H9 (cell line): ENCODE data around the gene ITGB7. TPM values are rescaled to one million over a fixed set of nuclear protein-coding genes. Genes with fewer than 3 reads are reported as not detected.
A peak's percentile ranks its signal among the peaks of the same experiment; 100 is the strongest.

Experiments
- DNase-seq: peaks from one replicate; pipeline ENCODE4 v3.0.0-alpha.2; 2017
- H2AFZ ChIP-seq: one replicate; pipeline ENCODE4 v1.6.1; 2013; ENCODE audit warnings: mild to moderate bottlenecking, low read length, control low read depth, moderate library complexity
- H2AK5ac ChIP-seq: 2 replicates; pipeline ENCODE4 v1.6.1; 2013; ENCODE audit warnings: low read length, control low read depth, mixed read lengths; ENCODE audit not compliant: insufficient read length
- H2BK120ac ChIP-seq: one replicate; pipeline ENCODE4 v1.6.1; 2013; ENCODE audit warnings: low read depth, mild to moderate bottlenecking, low read length, control low read depth, inconsistent platforms; ENCODE audit not compliant: poor library complexity, severe bottlenecking
- H2BK12ac ChIP-seq: 2 replicates; pipeline ENCODE4 v1.6.1; 2013; ENCODE audit warnings: low read length, control low read depth, mixed read lengths, low read depth; ENCODE audit not compliant: insufficient read length
- H2BK15ac ChIP-seq: 2 replicates; pipeline ENCODE4 v1.6.1; 2013; ENCODE audit warnings: low read depth, low read length, control low read depth
- H2BK20ac ChIP-seq: one replicate; pipeline ENCODE4 v1.6.1; 2013; ENCODE audit warnings: low read depth, mild to moderate bottlenecking, low read length, control low read depth, inconsistent platforms; ENCODE audit not compliant: poor library complexity, severe bottlenecking
- H2BK5ac ChIP-seq: 2 replicates; pipeline ENCODE4 v1.6.1; 2013; ENCODE audit warnings: low read length, control low read depth, mixed read lengths; ENCODE audit not compliant: insufficient read length
- H3K14ac ChIP-seq: 2 replicates; pipeline ENCODE4 v1.6.1; 2013; ENCODE audit warnings: low read length, control low read depth; ENCODE audit not compliant: insufficient read depth
- H3K18ac ChIP-seq: 2 replicates; pipeline ENCODE4 v1.6.1; 2013; ENCODE audit warnings: low read depth, mild to moderate bottlenecking, mixed read lengths, low read length, control low read depth; ENCODE audit not compliant: insufficient read length
- H3K23ac ChIP-seq: 2 replicates; pipeline ENCODE4 v1.6.1; 2013; ENCODE audit warnings: low read length, control low read depth, mixed read lengths, low read depth; ENCODE audit not compliant: insufficient read length
- H3K23me2 ChIP-seq: 2 replicates; pipeline ENCODE4 v1.6.1; 2013; ENCODE audit warnings: low read depth, mild to moderate bottlenecking, mixed read lengths, low read length, control low read depth; ENCODE audit not compliant: insufficient read length, poor library complexity, severe bottlenecking
- H3K27ac ChIP-seq: 2 replicates; pipeline ENCODE4 v1.5.1; 2013; ENCODE audit warnings: low read length, control low read depth, mixed read lengths, low read depth; ENCODE audit not compliant: insufficient read length
- H3K27me3 ChIP-seq: 2 replicates; pipeline ENCODE4 v1.6.1; 2013; ENCODE audit warnings: low read length, control low read depth, inconsistent platforms; ENCODE audit not compliant: insufficient read depth
- H3K4ac ChIP-seq: 2 replicates; pipeline ENCODE4 v1.6.1; 2013; ENCODE audit warnings: low read depth, mild to moderate bottlenecking, control low read depth, inconsistent platforms, low read length, moderate library complexity
- H3K4me1 ChIP-seq: 2 replicates; pipeline ENCODE4 v1.6.1; 2013; ENCODE audit warnings: low read length, control low read depth, inconsistent platforms; ENCODE audit not compliant: insufficient read depth
- H3K4me2 ChIP-seq: 2 replicates; pipeline ENCODE4 v1.6.1; 2013; ENCODE audit warnings: low read length, control low read depth, mixed read lengths; ENCODE audit not compliant: insufficient read length, insufficient read depth
- H3K56ac ChIP-seq: 2 replicates; pipeline ENCODE4 v1.6.1; 2013; ENCODE audit warnings: low read depth, mild to moderate bottlenecking, mixed read lengths, low read length, control low read depth; ENCODE audit not compliant: insufficient read length
- H3K79me1 ChIP-seq: 2 replicates; pipeline ENCODE4 v1.6.1; 2013; ENCODE audit warnings: low read depth, mild to moderate bottlenecking, moderate library complexity, low read length, control low read depth, inconsistent platforms; ENCODE audit not compliant: insufficient read depth, poor library complexity, severe bottlenecking
- H3K79me2 ChIP-seq: 2 replicates; pipeline ENCODE4 v1.6.1; 2013; ENCODE audit warnings: low read length, control low read depth, inconsistent platforms; ENCODE audit not compliant: insufficient read depth
- H3K9ac ChIP-seq: 2 replicates; pipeline ENCODE4 v1.6.1; 2013; ENCODE audit warnings: low read length, control low read depth, mixed read lengths; ENCODE audit not compliant: insufficient read length; ENCODE audit errors: extremely low read depth
- H3K9me3 ChIP-seq: one replicate; pipeline ENCODE4 v1.6.1; 2013; ENCODE audit warnings: low read depth, low read length, inconsistent platforms; ENCODE audit not compliant: control insufficient read depth
- H3T11ph ChIP-seq: one replicate; pipeline ENCODE4 v1.6.1; 2013; ENCODE audit warnings: mild to moderate bottlenecking, low read length, control low read depth, inconsistent platforms
- H4K20me1 ChIP-seq: one replicate; pipeline ENCODE4 v1.6.1; 2013; ENCODE audit not compliant: control insufficient read depth, insufficient read length, insufficient read depth
- H4K5ac ChIP-seq: 2 replicates; pipeline ENCODE4 v1.6.1; 2013; ENCODE audit warnings: low read depth, mild to moderate bottlenecking, mixed read lengths, low read length, control low read depth; ENCODE audit not compliant: insufficient read length
- H4K8ac ChIP-seq: replicated peaks from 2 replicates; pipeline ENCODE4 v1.6.1; 2013; ENCODE audit warnings: low read length, control low read depth, mixed read lengths, low read depth; ENCODE audit not compliant: insufficient read length
- H4K91ac ChIP-seq: 2 replicates; pipeline ENCODE4 v1.6.1; 2013; ENCODE audit warnings: low read depth, mild to moderate bottlenecking, moderate library complexity, mixed read lengths, low read length, control low read depth; ENCODE audit not compliant: insufficient read length
- H3K27ac Mint-ChIP-seq, 3 experiments: 2 replicates in 2 of 3; 3 replicates in 1 of 3; pipeline ENCODE4 v1.8.0; 2020 to 2021; ENCODE audit warnings: mixed read lengths in 3 of 3, mild to moderate bottlenecking in 1 of 3, moderate library complexity in 1 of 3
- H3K27me3 Mint-ChIP-seq: 2 replicates; pipeline ENCODE4 v1.8.0; 2021; ENCODE audit warnings: low read depth, mild to moderate bottlenecking, moderate library complexity, mixed read lengths
- H3K36me3 Mint-ChIP-seq, 3 experiments: 2 replicates in 2 of 3; 3 replicates in 1 of 3; pipeline ENCODE4 v1.8.0; 2020 to 2021; ENCODE audit warnings: low read depth in 3 of 3, mixed read lengths in 3 of 3; ENCODE audit not compliant: insufficient read depth in 1 of 3
- H3K4me1 Mint-ChIP-seq, 2 experiments: 2 replicates each; pipeline ENCODE4 v1.8.0; 2020; ENCODE audit warnings: mixed read lengths in 2 of 2
- H3K4me3 Mint-ChIP-seq, 2 experiments: 2 replicates in 1 of 2; 3 replicates in 1 of 2; pipeline ENCODE4 v1.8.0; 2020 to 2021; ENCODE audit warnings: mild to moderate bottlenecking in 2 of 2, mixed read lengths in 2 of 2, moderate library complexity in 1 of 2
- H3K9me3 Mint-ChIP-seq, 2 experiments: 2 replicates in 1 of 2; 3 replicates in 1 of 2; pipeline ENCODE4 v1.8.0; 2020; ENCODE audit warnings: mild to moderate bottlenecking in 2 of 2, mixed read lengths in 2 of 2, moderate library complexity in 1 of 2
- CTCF ChIP-seq: fragments of 200-600 bp; sonication (generic); conservative IDR thresholded peaks from 3 replicates; pipeline ENCODE4 v1.8.0; 2021; ENCODE audit warnings: antibody characterized with exemption, mild to moderate bottlenecking
- WGBS: extraction: QIAGEN DNeasy Blood & Tissue Kit; methylation state at CpG from one replicate; pipeline ENCODE4 v1.1.7; 2013; ENCODE audit warnings: missing lambda C conversion rate, low lambda C conversion rate, mixed read lengths; ENCODE audit not compliant: insufficient read length; ENCODE audit errors: extremely low coverage; 5-methylcytosine and 5-hydroxymethylcytosine counted together
- total RNA-seq: library from RNA; stranded (reverse); gene quantifications from 2 replicates; pipeline ENCODE4 v1.2.1, GENCODE V29; 2021

The ITGB7 gene
- total RNA-seq, 1 experiment from 2014 or later = 0.39 TPM

GRCh38 chr12:53236443-53237111 is 29.5 kb upstream of the ITGB7 start:
- H3K18ac ChIP-seq = no peak overlapping the region
- no peak overlapping the region for H2BK15ac ChIP-seq
- peak overlapping the region; percentile 77 to 91 (median 80); a peak in 6 of 7 replicates for H3K27ac Mint-ChIP-seq
- H3K56ac ChIP-seq = no peak overlapping the region
- H3K36me3 Mint-ChIP-seq = no peaks in the 10 kb centered on the region
- H3K27ac ChIP-seq = no peak overlapping the region
- WGBS = no CpG with 5 or more reads among the region's 1 CpG
- no peak overlapping the region for H3T11ph ChIP-seq
- no peak overlapping the region for H2AFZ ChIP-seq
- H3K9ac ChIP-seq = no peak overlapping the region
- no peak overlapping the region for H3K14ac ChIP-seq
- peaks cover 3% of the 10 kb centered on the region; the same call in 1 of the 2 replicates for H3K27me3 ChIP-seq
- no peak overlapping the region for H2BK20ac ChIP-seq
- peaks cover 5% of the 10 kb centered on the region; the same call in 1 of the 2 replicates for H3K27me3 Mint-ChIP-seq
- peaks cover 19% of the 10 kb centered on the region; the same call in 1 of the 2 replicates for H3K4me1 ChIP-seq
- H3K9me3 ChIP-seq = no peaks in the 10 kb centered on the region
- H3K4ac ChIP-seq = no peak overlapping the region
- peaks cover 62 to 64% of the 10 kb centered on the region in 2 experiments for H3K4me1 Mint-ChIP-seq
- H2BK5ac ChIP-seq = no peak overlapping the region
- no peak overlapping the region for H2BK12ac ChIP-seq
- H3K4me2 ChIP-seq = no peak overlapping the region
- no peaks in the 10 kb centered on the region for H3K79me1 ChIP-seq
- H3K79me2 ChIP-seq = no peaks in the 10 kb centered on the region; the same call in 1 of the 2 replicates
- no peak overlapping the region for H2BK120ac ChIP-seq
- H3K4me3 Mint-ChIP-seq = peak overlapping the region in 1 of 2 experiments; percentile 10; a peak in 1 of 5 replicates
- peak; percentile 21 for DNase-seq
- no peaks in the 10 kb centered on the region for H4K20me1 ChIP-seq
- TF ChIP-seq CTCF = no peak
- no peak overlapping the region for H3K23ac ChIP-seq
- H4K5ac ChIP-seq = no peak overlapping the region
- H3K23me2 ChIP-seq = peaks cover 7% of the 10 kb centered on the region
- H2AK5ac ChIP-seq = no peak overlapping the region
- no peak overlapping the region for H4K8ac ChIP-seq
- no peak overlapping the region for H4K91ac ChIP-seq
- no peaks in the 10 kb centered on the region; a peak in 1 of 5 replicates for H3K9me3 Mint-ChIP-seq
